ENCODE measurements around the gene GAS7. TPM values are rescaled to one million over a fixed set of nuclear protein-coding genes. Genes with fewer than 3 reads are reported as not detected.

Gene GAS7
- total RNA-seq, 2 donors from 2014 or later: 79.7 to 113 TPM

GRCh38 chr17:10171122-10171571, 27.3 kb downstream of the GAS7 start:
- Histone ChIP-seq H3K27me3 (no peaks in the 10 kb centered on the region), H3K36me3 (no peaks in the 10 kb centered on the region), H3K9me3 (no peaks in the 10 kb centered on the region), H3K4me3 (no peak overlapping the region), H3K4me1 (peaks cover 0 to 14% of the 10 kb centered on the region in 2 donors), H3K27ac (peak overlapping the region in 1 of 2 donors; percentile 47)
- no peak for DNase-seq (ENCODE audit: low spot score)
- TF ChIP-seq CTCF (IDR thresholded peaks at IDR 0.05): no peak

- Histone ChIP-seq H3K4me3 (no peak overlapping the region), H3K4me1 (peaks cover 0 to 14% of the 10 kb centered on the region in 2 donors), H3K27ac (no peak overlapping the region), H3K36me3 (no peaks in the 10 kb centered on the region), H3K9me3 (no peaks in the 10 kb centered on the region), H3K27me3 (no peaks in the 10 kb centered on the region)
- DNase-seq (ENCODE audit: low spot score): no peak
- no peak for TF ChIP-seq CTCF (IDR thresholded peaks at IDR 0.05)
Measured at GRCh38 chr17:10170233-10170632, 28.2 kb downstream of the GAS7 start.

- no peaks in the 10 kb centered on the region for H3K27me3 ChIP-seq
- no peak for TF ChIP-seq CTCF (IDR thresholded peaks at IDR 0.05)
- H3K27ac ChIP-seq: no peak overlapping the region
- H3K9me3 ChIP-seq: no peaks in the 10 kb centered on the region
- H3K4me1 ChIP-seq: peaks cover 0 to 14% of the 10 kb centered on the region in 2 donors
- DNase-seq (ENCODE audit: low spot score): no peak
- no peak overlapping the region for H3K4me3 ChIP-seq
- H3K36me3 ChIP-seq: no peaks in the 10 kb centered on the region
Measured at GRCh38 chr17:10169290-10169689, 29.1 kb downstream of the GAS7 start.

- no peaks in the 10 kb centered on the region for H3K9me3 ChIP-seq
- no peak for DNase-seq (ENCODE audit: low spot score)
- H3K4me3 ChIP-seq: no peak overlapping the region
- no peak overlapping the region for H3K27ac ChIP-seq
- H3K4me1 ChIP-seq: peaks cover 0 to 3% of the 10 kb centered on the region in 2 donors
- no peaks in the 10 kb centered on the region for H3K27me3 ChIP-seq
- H3K36me3 ChIP-seq: no peaks in the 10 kb centered on the region
- no peak for TF ChIP-seq CTCF (IDR thresholded peaks at IDR 0.05)
Measured at GRCh38 chr17:10166176-10166935, 32.0 kb downstream of the GAS7 start.

GRCh38 chr17:10162096-10162495, 36.3 kb downstream of the GAS7 start:
- peaks cover 0 to 6% of the 10 kb centered on the region in 2 donors for H3K4me1 ChIP-seq
- no peaks in the 10 kb centered on the region for H3K27me3 ChIP-seq
- H3K9me3 ChIP-seq: no peaks in the 10 kb centered on the region
- no peak for DNase-seq (ENCODE audit: low spot score)
- no peaks in the 10 kb centered on the region for H3K36me3 ChIP-seq
- no peak for TF ChIP-seq CTCF (IDR thresholded peaks at IDR 0.05)
- no peak overlapping the region for H3K4me3 ChIP-seq
- peak overlapping the region in 1 of 2 donors; percentile 16 for H3K27ac ChIP-seq

Measured in right atrium auricular region (tissue), 2 donors.